ENCODE measurements around the gene OMP.

OMP gene

GRCh38 chr11:77143405-77144020 lies 40.9 kb downstream of the OMP start:
- no peak for DNase-seq

- DNase-seq: no peak
These were observed 41.7 kb downstream of the OMP start for GRCh38 chr11:77144196-77144856.

GRCh38 chr11:77144857-77145428 lies 42.3 kb downstream of the OMP start:
- DNase-seq: no peak

GRCh38 chr11:77146261-77147035 lies 43.8 kb downstream of the OMP start:
- no peak for DNase-seq

GRCh38 chr11:77147036-77147315 lies 44.3 kb downstream of the OMP start:
- DNase-seq: no peak

- DNase-seq: peak in 1 of 2 experiments; percentile 9
These were observed 45.2 kb downstream of the OMP start for GRCh38 chr11:77147668-77148321.

- DNase-seq: no peak
These were observed 46.5 kb downstream of the OMP start for GRCh38 chr11:77148963-77149715.

- DNase-seq: no peak
These were observed 47.2 kb downstream of the OMP start for GRCh38 chr11:77149716-77150392.

GRCh38 chr11:77150836-77151235 lies 48.2 kb downstream of the OMP start:
- DNase-seq: no peak

- DNase-seq: no peak
These were observed 49.3 kb downstream of the OMP start for GRCh38 chr11:77151804-77152509.

- DNase-seq: no peak
These were observed 50.2 kb downstream of the OMP start for GRCh38 chr11:77152846-77153245.

Measured in NCI-H2081 (cell line).